A673 (cell line): ENCODE data around the gene CHCHD3.

ENCODE experiments used
- CTCF ChIP-seq: fragments of 300-800, 200-600 bp; sonication (generic); conservative IDR thresholded peaks from 2 replicates; pipeline ENCODE4 v1.5.1; 2017; ENCODE audit warnings: low read depth, mild to moderate bottlenecking, antibody characterized with exemption, low read length, moderate library complexity, mixed read lengths
- EZH2 ChIP-seq: fragments of 200-600 bp; sonication (generic); IDR thresholded peaks from 2 replicates; pipeline ENCODE4 v1.6.1; 2017; ENCODE audit warnings: borderline replicate concordance, low read depth, mild to moderate bottlenecking, mixed read lengths, antibody characterized with exemption, low read length; ENCODE audit not compliant: poor library complexity, severe bottlenecking

- no peak for TF ChIP-seq EZH2
- no peak for TF ChIP-seq CTCF
These were observed 223.1 kb downstream of the CHCHD3 start for GRCh38 chr7:132858760-132859159.
